Aorta (tissue), 5 donors: ENCODE results near the gene GATC. TPM values are rescaled to one million over a fixed set of nuclear protein-coding genes. Genes with fewer than 3 reads are reported as not detected.
"Not testable (repeated sequence)": the region's sequence is repeated elsewhere in the genome, so short reads cannot be mapped to it uniquely, and the experiment has no call there.

Experiments
- ATAC-seq: fragments of 200-7000 bp; cut with Tn5 transposase; one replicate; pipeline ENCODE4 v1.9.1; 2022; ENCODE audit warnings: moderate library complexity; ENCODE audit not compliant: low FRiP score
- DNase-seq, 2 donors: peaks; one replicate each; pipeline ENCODE4 v3.0.0-alpha.2; 2020
- H3K27ac ChIP-seq, 2 donors: one replicate each; pipeline ENCODE4 v1.5.1; 2013; ENCODE audit warnings: low read length in 2 of 2, mild to moderate bottlenecking in 2 of 2, moderate library complexity in 2 of 2, control low read depth in 1 of 2, inconsistent platforms in 1 of 2, low read depth in 1 of 2
- H3K27me3 ChIP-seq, 2 donors: one replicate each; pipeline ENCODE4 v1.6.1; 2013; ENCODE audit warnings: control low read depth in 1 of 2, low read length in 1 of 2, mild to moderate bottlenecking in 1 of 2, moderate library complexity in 1 of 2; ENCODE audit not compliant: insufficient read depth in 2 of 2, control insufficient read depth in 1 of 2
- H3K36me3 ChIP-seq, 2 donors: one replicate each; pipeline ENCODE4 v1.6.1; 2013; ENCODE audit warnings: control low read depth in 1 of 2, low read length in 1 of 2, mild to moderate bottlenecking in 1 of 2; ENCODE audit not compliant: insufficient read depth in 2 of 2, control insufficient read depth in 1 of 2
- H3K4me1 ChIP-seq, 2 donors: one replicate each; pipeline ENCODE4 v1.6.1; 2013; ENCODE audit warnings: low read length in 2 of 2, control low read depth in 1 of 2, mild to moderate bottlenecking in 1 of 2, moderate library complexity in 1 of 2; ENCODE audit not compliant: insufficient read depth in 2 of 2, control insufficient read depth in 1 of 2
- H3K4me3 ChIP-seq, 2 donors: one replicate each; pipeline ENCODE4 v1.5.1; 2013; ENCODE audit warnings: low read length in 2 of 2, control low read depth in 1 of 2, mild to moderate bottlenecking in 1 of 2
- H3K9me3 ChIP-seq: one replicate; pipeline ENCODE4 v1.6.1; 2013; ENCODE audit warnings: mild to moderate bottlenecking, low read length; ENCODE audit not compliant: control insufficient read depth
- WGBS, 2 donors: extraction: QIAGEN DNeasy Blood & Tissue Kit; methylation state at CpG; one replicate each; pipeline ENCODE4 v1.1.7; 2013; 5-methylcytosine and 5-hydroxymethylcytosine counted together
- intact Hi-C, 2 donors: fragments of 100-400 bp; cut with DNase I; formaldehyde crosslinking; loops; one replicate each; pipeline versions ENCODE4 v1.14.2 to v1.15.0; 2022
- polyA plus RNA-seq, 2 donors: library from polyadenylated mRNA; stranded (reverse); fragments of 200-250 nt; gene quantifications; one replicate each; pipeline ENCODE4 v1.2.3, GENCODE V29; 2013
- total RNA-seq, 2 donors: library from RNA; stranded (reverse); fragmentation: NEBNext Ultra II Directional; extraction: Animal tissue kit (Norgen Biotek cat#: 25700); gene quantifications; one replicate each; pipeline ENCODE4 v1.2.1, GENCODE V29; 2021
- donor health status: healthy with polysubstance abuse.
- donor health status: Bipolar disorder and iron deficiency.
- donor health status: DM: no; HTN: no; CAD: no.
- donor health status: DM: no; HTN: no; CAD: no.
- donor health status: DM: yes; HTN: yes; CAD: no.

GATC gene
- total and polyA plus RNA-seq, 4 donors, result 9.8 to 24.5 (median 16.8) TPM

DNA sequence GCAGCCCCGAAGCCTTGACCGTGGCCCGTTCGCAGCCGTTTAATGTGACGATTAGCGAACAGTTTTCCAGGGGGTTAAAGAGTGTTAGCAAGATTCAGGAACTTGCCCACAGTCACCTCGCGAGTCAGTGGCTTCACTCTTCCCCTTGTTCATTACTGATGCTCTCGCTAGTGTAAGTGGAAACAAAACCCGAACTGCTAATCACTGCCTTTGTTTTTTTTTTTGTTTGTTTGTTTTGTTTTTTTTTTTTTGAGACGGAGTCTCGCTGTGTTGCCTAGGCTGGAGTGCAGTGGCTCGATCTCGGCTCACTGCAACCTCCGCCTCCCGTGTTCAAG is 567 bp downstream of the GATC start:
- H3K4me1 ChIP-seq, DNase-seq, H3K9me3 ChIP-seq, ATAC-seq, intact Hi-C loops, H3K27me3 ChIP-seq, H3K36me3 ChIP-seq: not testable (repeated sequence)
- WGBS, 2 donors, result 6 to 8% methylated on average over 17 of the region's 17 CpGs
- Histone ChIP-seq H3K4me3 (peak overlapping the region; percentile 58 to 81), H3K27ac (peak overlapping the region in 1 of 2 donors; percentile 72)

DNA sequence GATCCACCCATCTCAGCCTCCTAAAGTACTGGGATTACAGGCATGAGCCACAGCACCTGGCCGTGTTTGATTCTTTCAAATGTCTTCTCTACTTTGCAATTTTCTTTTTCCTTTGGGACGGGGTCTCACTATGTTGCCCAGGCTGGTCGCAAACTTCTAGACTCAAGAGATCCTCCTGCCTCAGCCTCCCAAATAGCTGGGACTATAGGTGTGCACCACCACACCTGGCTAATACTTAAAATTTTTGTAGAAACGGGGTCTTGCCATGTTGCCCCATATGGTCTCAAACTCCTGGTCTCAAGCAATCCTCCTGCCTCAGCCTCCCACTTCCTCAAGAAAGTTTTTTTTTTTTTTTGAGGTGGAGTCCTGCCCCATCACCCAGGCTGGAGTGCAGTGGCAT is 1.7 kb downstream of the GATC start:
- Histone ChIP-seq H3K4me1 (peaks cover 3 to 5% of the 10 kb centered on the region in 2 donors), H3K36me3 (peaks cover 2 to 3% of the 10 kb centered on the region in 2 donors), H3K27ac (no peak overlapping the region), H3K4me3 (no peak overlapping the region), H3K9me3 (no peaks in the 10 kb centered on the region), H3K27me3 (no peaks in the 10 kb centered on the region)
- WGBS, 2 donors, result 92 to 94% methylated on average over 4 of the region's 4 CpGs
- ATAC-seq, result no peak
- intact Hi-C loops, result no loop called here
- no peak for DNase-seq

DNA sequence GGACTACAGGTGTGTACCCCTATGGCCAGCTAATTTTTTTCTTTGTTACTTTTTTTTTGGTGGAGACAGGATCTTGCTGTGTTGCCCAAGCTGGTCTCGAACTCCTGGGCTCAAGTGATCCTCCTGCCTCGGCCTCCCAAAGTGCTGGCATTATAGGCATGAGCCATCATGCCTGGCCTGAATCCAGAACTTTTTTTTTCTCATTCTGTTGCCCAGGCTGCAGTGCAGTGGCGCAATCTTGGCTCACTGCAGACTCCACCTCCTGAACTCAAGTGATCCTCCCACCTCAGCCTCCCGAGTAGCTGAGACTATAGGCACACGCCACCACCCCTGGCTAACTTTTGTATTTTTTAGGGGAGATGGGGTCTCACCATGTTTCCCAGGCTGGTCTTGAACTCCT is 6.3 kb downstream of the GATC start:
- 68 to 78% methylated on average over 5 of the region's 5 CpGs for WGBS, 2 donors
- ATAC-seq, intact Hi-C loops, H3K27ac ChIP-seq, H3K27me3 ChIP-seq, H3K4me1 ChIP-seq, H3K4me3 ChIP-seq, H3K9me3 ChIP-seq, H3K36me3 ChIP-seq, DNase-seq: not testable (repeated sequence)

GRCh38 chr12:120453060-120453750 is 7.0 kb downstream of the GATC start:
- no peak overlapping the region for H3K4me3 ChIP-seq
- H3K9me3 ChIP-seq, result no peaks in the 10 kb centered on the region
- intact Hi-C loops, result no loop called here
- H3K27me3 ChIP-seq, result no peaks in the 10 kb centered on the region
- H3K4me1 ChIP-seq, result no peaks in the 10 kb centered on the region
- DNase-seq (no peak), ATAC-seq (no peak)
- whole genome bisulfite sequencing, 2 donors, result 92 to 94% methylated on average over 3 of the region's 3 CpGs
- peaks cover 0 to 4% of the 10 kb centered on the region in 2 donors for H3K36me3 ChIP-seq
- no peak overlapping the region for H3K27ac ChIP-seq

- no peak for ATAC-seq
- WGBS, 2 donors, result 69 to 72% methylated on average over 4 of the region's 4 CpGs
- no peak overlapping the region for H3K27ac ChIP-seq
- no peak overlapping the region for H3K4me3 ChIP-seq
- DNase-seq, result no peak
- H3K27me3 ChIP-seq, result no peaks in the 10 kb centered on the region
- intact Hi-C loops, result no loop called here
- no peaks in the 10 kb centered on the region for H3K4me1 ChIP-seq
- H3K36me3 ChIP-seq, result peaks cover 0 to 7% of the 10 kb centered on the region in 2 donors
- H3K9me3 ChIP-seq, result no peaks in the 10 kb centered on the region
Observed at GRCh38 chr12:120453977-120454376, 7.7 kb downstream of the GATC start.

DNA sequence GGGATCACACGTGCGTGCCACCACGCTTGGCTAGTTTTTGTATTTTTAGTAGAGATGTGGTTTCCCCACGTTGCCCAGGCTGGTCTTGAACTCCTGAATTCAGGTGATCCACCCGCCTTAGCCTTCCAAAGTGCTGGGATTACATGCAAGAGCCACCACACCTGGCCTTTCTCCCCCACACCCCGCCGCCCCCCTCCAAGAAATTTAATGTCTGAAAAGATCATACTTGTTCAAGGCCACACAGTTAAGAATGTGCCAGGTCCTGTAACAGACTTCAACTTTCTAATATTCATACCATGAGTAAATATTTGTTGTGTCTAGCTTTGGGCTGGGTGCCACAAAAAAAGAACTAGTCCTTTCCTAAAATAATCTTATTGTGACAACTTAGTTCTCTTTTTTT is 9.1 kb downstream of the GATC start:
- 89 to 90% methylated on average over 7 of the region's 7 CpGs for WGBS, 2 donors
- Histone ChIP-seq H3K27ac (no peak overlapping the region), H3K4me1 (no peaks in the 10 kb centered on the region), H3K9me3 (no peaks in the 10 kb centered on the region), H3K36me3 (peaks cover 6 to 7% of the 10 kb centered on the region in 2 donors), H3K27me3 (no peaks in the 10 kb centered on the region), H3K4me3 (no peak overlapping the region)
- DNase-seq (no peak), ATAC-seq (no peak)
- intact Hi-C loops, result no loop called here

DNA sequence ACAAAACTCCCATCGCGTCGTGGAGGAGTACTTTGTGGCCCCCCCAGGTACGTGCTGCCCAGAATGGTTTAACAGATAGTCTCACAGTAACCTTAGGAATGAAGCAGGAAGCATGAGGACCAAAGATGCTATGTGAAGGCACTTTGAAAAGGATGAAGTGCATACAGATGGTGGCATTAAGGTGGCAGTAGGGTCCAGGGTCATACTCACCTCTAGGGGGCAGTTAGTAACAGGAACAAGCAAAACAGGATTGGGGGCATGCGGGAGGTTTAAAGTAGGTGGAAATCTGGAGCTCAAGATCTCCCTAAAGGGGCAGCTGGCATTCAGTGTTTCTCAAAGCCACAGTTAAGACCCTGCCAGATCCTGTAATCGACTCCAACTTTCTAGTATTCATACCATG is 10.9 kb downstream of the GATC start:
- 69 to 71% methylated on average over 6 of the region's 6 CpGs for WGBS, 2 donors
- DNase-seq, result no peak
- Histone ChIP-seq H3K4me3 (no peak overlapping the region), H3K9me3 (no peaks in the 10 kb centered on the region), H3K27me3 (no peaks in the 10 kb centered on the region), H3K4me1 (no peaks in the 10 kb centered on the region), H3K36me3 (peaks cover 8% of the 10 kb centered on the region in 2 donors), H3K27ac (no peak overlapping the region)
- intact Hi-C loops, result no loop called here
- ATAC-seq, result no peak

GRCh38 chr12:120460157-120460556 is 13.9 kb downstream of the GATC start:
- H3K27me3 ChIP-seq, result no peaks in the 10 kb centered on the region
- ATAC-seq (no peak), DNase-seq (no peak)
- no peaks in the 10 kb centered on the region for H3K9me3 ChIP-seq
- WGBS, 2 donors, result 88 to 90% methylated on average over 3 of the region's 3 CpGs
- H3K27ac ChIP-seq, result no peak overlapping the region
- no peak overlapping the region for H3K4me3 ChIP-seq
- intact Hi-C loops, result no loop called here
- H3K36me3 ChIP-seq, result peaks cover 16 to 18% of the 10 kb centered on the region in 2 donors
- H3K4me1 ChIP-seq, result no peaks in the 10 kb centered on the region

- DNase-seq (no peak), ATAC-seq (no peak)
- Histone ChIP-seq H3K4me1 (no peaks in the 10 kb centered on the region), H3K9me3 (no peaks in the 10 kb centered on the region), H3K27me3 (no peaks in the 10 kb centered on the region), H3K27ac (no peak overlapping the region), H3K4me3 (no peak overlapping the region), H3K36me3 (peaks cover 15 to 16% of the 10 kb centered on the region in 2 donors)
- intact Hi-C loops, result no loop called here
- WGBS, 2 donors, result 67 to 69% methylated on average over 3 of the region's 3 CpGs
Observed at GRCh38 chr12:120462099-120462640, 15.9 kb downstream of the GATC start.
